OCI-LY3 (cell line): Measurements from ENCODE around the gene PASK.
"Not testable (repeated sequence)": the region's sequence is repeated elsewhere in the genome, so short reads cannot be mapped to it uniquely, and the experiment has no call there.

Experiments
- H2AFZ ChIP-seq: fragments of 200-600, 300-600 bp; shearing (Covaris generic); 2 replicates; pipeline ENCODE4 v1.6.0; 2014; ENCODE audit warnings: antibody characterized with exemption, low read depth, low read length
- H3K27ac ChIP-seq: fragments of 200-600, 300-600 bp; sonication (generic); 2 replicates; pipeline ENCODE4 v1.5.1; 2014; ENCODE audit warnings: mild to moderate bottlenecking, low read length, moderate library complexity, mixed read lengths
- H3K27me3 ChIP-seq: fragments of 200-600, 300-600 bp; sonication (generic); 2 replicates; pipeline ENCODE4 v1.6.1; 2014; ENCODE audit warnings: low read depth, low read length, mixed read lengths
- H3K36me3 ChIP-seq: fragments of 200-600, 300-600 bp; sonication (generic); replicated peaks from 2 replicates; pipeline ENCODE3; 2014; ENCODE audit warnings: low read depth, low read length, mixed read lengths
- H3K4me1 ChIP-seq: fragments of 300-600, 200-600 bp; sonication (generic); 2 replicates; pipeline ENCODE4 v1.6.1; 2014; ENCODE audit warnings: low read length, mixed read lengths
- H3K4me2 ChIP-seq: fragments of 200-600, 300-600 bp; sonication (generic); 2 replicates; pipeline ENCODE4 v1.6.1; 2014; ENCODE audit warnings: low read length, mixed read lengths
- H3K4me3 ChIP-seq: fragments of 300-600, 200-600 bp; sonication (generic); 2 replicates; pipeline ENCODE4 v1.5.1; 2014; ENCODE audit warnings: antibody characterized with exemption, mild to moderate bottlenecking, low read length, moderate library complexity
- H3K79me2 ChIP-seq: fragments of 300-600, 200-600 bp; shearing (Covaris generic); 2 replicates; pipeline ENCODE4 v1.6.1; 2014; ENCODE audit warnings: mild to moderate bottlenecking, low read length, mixed read lengths
- H3K9ac ChIP-seq: fragments of 300-600, 200-600 bp; shearing (Covaris generic); 2 replicates; pipeline ENCODE4 v1.6.0; 2014; ENCODE audit warnings: mild to moderate bottlenecking, low read length, moderate library complexity
- H3K9me3 ChIP-seq: fragments of 200-600, 300-600 bp; shearing (Covaris generic); 2 replicates; pipeline ENCODE4 v1.6.1; 2014; ENCODE audit warnings: low read length, mixed read lengths; ENCODE audit not compliant: insufficient read depth
- H4K20me1 ChIP-seq: fragments of 200-600, 300-600 bp; sonication (generic); 2 replicates; pipeline ENCODE4 v1.6.1; 2016; ENCODE audit warnings: low read length, mixed read lengths; ENCODE audit not compliant: insufficient read depth
- CTCF ChIP-seq: fragments of 200-600, 300-600 bp; sonication (generic); IDR thresholded peaks from 2 replicates; pipeline ENCODE4 v1.5.1; 2014; ENCODE audit warnings: antibody characterized with exemption, low read length, low read depth
- EZH2phosphoT487 ChIP-seq: fragments of 200-600 bp; shearing (Covaris generic); IDR thresholded peaks from 2 replicates; pipeline ENCODE4 v1.6.1; 2018; ENCODE audit warnings: antibody characterized with exemption, mixed run types, low read depth

The PASK gene

GRCh38 chr2:241094172-241094571, 55.1 kb downstream of the PASK start:
- TF ChIP-seq CTCF = no peak
- TF ChIP-seq EZH2phosphoT487 = no peak
- Histone ChIP-seq H3K36me3 (peaks cover 69% of the 10 kb centered on the region), H3K9me3 (no peaks in the 10 kb centered on the region), H3K27ac (no peak overlapping the region), H3K79me2 (peaks cover 63% of the 10 kb centered on the region), H2AFZ (no peak overlapping the region), H3K9ac (no peak overlapping the region), H3K27me3 (no peaks in the 10 kb centered on the region), H3K4me2 (no peak overlapping the region), H3K4me3 (no peak overlapping the region), H3K4me1 (peaks cover 39% of the 10 kb centered on the region), H4K20me1 (0 out of 2 replicates have a peak, but pooled peaks cover 2% of the 10 kb centered on the region)

- not testable (repeated sequence) for H3K27ac ChIP-seq, H3K4me2 ChIP-seq, H3K27me3 ChIP-seq, H3K9ac ChIP-seq, H4K20me1 ChIP-seq, H3K9me3 ChIP-seq, H3K4me3 ChIP-seq, H2AFZ ChIP-seq
- Histone ChIP-seq H3K4me1 (peaks cover 30% of the 10 kb centered on the region), H3K36me3 (peaks cover 68% of the 10 kb centered on the region), H3K79me2 (peaks cover 54% of the 10 kb centered on the region)
Observed at GRCh38 chr2:241093133-241093781, 56.0 kb downstream of the PASK start.

GRCh38 chr2:241092677-241093076, 56.6 kb downstream of the PASK start:
- TF ChIP-seq EZH2phosphoT487 (no peak), CTCF (no peak)
- no peak overlapping the region for H3K9ac ChIP-seq
- 0 out of 2 replicates have a peak, but pooled peaks cover 2% of the 10 kb centered on the region for H4K20me1 ChIP-seq
- peaks cover 70% of the 10 kb centered on the region for H3K36me3 ChIP-seq
- H3K27ac ChIP-seq = no peak overlapping the region
- no peaks in the 10 kb centered on the region for H3K27me3 ChIP-seq
- no peak overlapping the region for H3K4me3 ChIP-seq
- peaks cover 48% of the 10 kb centered on the region for H3K79me2 ChIP-seq
- no peaks in the 10 kb centered on the region for H3K9me3 ChIP-seq
- H2AFZ ChIP-seq = no peak overlapping the region
- H3K4me2 ChIP-seq = no peak overlapping the region
- H3K4me1 ChIP-seq = peaks cover 24% of the 10 kb centered on the region

- no peak overlapping the region for H3K4me2 ChIP-seq
- H3K27ac ChIP-seq = no peak overlapping the region
- no peaks in the 10 kb centered on the region for H4K20me1 ChIP-seq
- no peak overlapping the region for H2AFZ ChIP-seq
- H3K9ac ChIP-seq = no peak overlapping the region
- no peak overlapping the region for H3K4me3 ChIP-seq
- H3K79me2 ChIP-seq = peaks cover 40% of the 10 kb centered on the region
- TF ChIP-seq EZH2phosphoT487 (no peak), CTCF (no peak)
- H3K9me3 ChIP-seq = no peaks in the 10 kb centered on the region
- H3K27me3 ChIP-seq = no peaks in the 10 kb centered on the region
- peaks cover 17% of the 10 kb centered on the region for H3K4me1 ChIP-seq
- peaks cover 73% of the 10 kb centered on the region for H3K36me3 ChIP-seq
Observed at GRCh38 chr2:241091734-241092445, 57.4 kb downstream of the PASK start.
